NCI-H2107 treated with DMSO at 0.1 percent for 48 hours (cell line): ENCODE measurements around the gene REN.
A peak's percentile ranks its signal among the peaks of the same experiment; 100 is the strongest.

ENCODE experiments used
- DNase-seq: peaks from one replicate; lab custom pipeline; 2025; ENCODE audit not compliant: unreplicated experiment; lab: John Stamatoyannopoulos, UW

The REN gene

DNA sequence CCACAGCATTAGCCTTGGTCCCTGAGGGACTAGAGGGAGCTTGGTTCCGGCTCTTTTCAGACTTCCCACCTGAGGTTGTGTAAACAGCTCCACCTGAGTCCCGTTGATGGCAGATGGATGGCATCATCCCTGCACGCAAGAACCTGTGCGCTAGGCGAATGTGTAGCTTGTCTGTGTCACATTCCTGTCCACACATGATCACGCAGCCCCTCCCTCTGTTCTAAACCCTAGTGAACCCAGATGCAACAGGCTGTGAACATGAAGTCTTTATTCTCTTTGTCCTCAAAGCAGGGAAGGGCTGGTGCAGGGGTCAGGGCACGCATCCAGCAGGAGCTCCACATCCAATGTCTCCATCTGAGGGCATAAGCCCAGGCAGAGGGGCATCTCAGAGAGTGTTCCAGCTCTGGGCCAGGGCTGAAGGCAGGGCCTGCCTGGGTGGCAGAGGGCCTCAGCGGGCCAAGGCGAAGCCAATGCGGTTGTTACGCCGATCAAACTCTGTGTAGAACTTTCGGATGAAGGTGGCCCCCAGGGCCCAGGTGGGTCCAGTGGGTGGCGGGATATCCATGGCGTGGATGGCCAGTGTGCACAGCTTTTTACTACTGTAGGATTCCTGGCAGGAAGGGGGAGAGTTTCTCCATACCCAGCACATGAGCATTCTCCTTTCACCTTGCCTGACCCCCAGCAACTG is 11.4 kb downstream of the REN start:
- peak; percentile 46 for DNase-seq

DNA sequence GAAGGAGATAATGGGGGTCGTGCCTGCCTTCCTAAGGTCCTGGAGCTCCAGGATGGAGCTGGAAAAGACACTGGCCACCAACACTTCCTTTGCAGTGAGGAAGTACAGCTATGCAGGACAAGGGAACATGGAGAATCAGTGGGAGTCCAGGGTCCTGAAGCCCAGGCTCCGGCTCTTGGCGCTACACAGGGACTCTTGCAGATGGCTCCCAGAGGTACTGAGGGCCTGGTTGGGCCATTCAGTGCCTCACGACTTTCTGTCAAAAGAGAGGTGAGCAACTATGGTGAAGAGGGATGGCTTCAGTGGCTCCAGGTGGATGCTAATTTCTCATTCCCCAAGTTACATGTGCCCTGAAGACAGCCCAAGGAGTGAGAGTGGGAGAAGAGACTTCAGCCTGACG is 12.5 kb downstream of the REN start:
- DNase-seq = no peak

DNA sequence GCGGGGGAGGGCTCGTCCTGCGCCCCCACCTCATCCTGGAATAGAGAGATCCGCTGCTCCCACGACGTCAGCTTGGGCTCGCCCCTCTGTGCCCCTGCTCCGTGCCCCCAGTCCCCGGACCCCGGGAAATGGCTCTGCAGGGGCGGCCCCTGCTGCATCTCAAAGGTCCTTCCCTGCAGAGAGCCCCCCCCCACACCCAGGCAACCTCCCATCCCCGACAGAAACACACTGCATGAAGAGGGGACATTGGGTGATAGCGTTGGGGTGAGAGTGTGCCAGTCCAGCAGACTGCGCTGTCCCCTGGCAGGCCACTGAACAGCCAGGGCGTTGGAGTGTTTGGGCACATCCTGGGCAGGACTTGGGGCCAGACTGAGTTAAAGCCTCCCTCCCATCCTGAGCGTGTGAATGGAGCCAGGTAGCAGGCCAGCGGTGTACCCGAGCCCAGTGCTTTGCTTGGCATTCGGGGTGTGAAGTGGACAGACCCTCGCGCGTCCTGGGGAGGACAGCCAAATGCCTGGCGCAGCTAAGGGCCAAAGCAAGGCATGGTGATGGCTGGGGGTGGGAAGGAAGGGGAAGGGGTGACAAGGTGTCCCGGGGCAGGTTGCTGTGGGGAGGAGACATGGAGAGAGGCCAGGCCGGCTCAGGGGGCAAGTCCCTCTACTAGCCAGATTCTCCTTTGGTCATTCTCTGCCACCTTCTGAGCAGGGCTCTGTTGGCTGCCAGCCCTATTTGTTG is 13.7 kb downstream of the REN start:
- no peak for DNase-seq

DNA sequence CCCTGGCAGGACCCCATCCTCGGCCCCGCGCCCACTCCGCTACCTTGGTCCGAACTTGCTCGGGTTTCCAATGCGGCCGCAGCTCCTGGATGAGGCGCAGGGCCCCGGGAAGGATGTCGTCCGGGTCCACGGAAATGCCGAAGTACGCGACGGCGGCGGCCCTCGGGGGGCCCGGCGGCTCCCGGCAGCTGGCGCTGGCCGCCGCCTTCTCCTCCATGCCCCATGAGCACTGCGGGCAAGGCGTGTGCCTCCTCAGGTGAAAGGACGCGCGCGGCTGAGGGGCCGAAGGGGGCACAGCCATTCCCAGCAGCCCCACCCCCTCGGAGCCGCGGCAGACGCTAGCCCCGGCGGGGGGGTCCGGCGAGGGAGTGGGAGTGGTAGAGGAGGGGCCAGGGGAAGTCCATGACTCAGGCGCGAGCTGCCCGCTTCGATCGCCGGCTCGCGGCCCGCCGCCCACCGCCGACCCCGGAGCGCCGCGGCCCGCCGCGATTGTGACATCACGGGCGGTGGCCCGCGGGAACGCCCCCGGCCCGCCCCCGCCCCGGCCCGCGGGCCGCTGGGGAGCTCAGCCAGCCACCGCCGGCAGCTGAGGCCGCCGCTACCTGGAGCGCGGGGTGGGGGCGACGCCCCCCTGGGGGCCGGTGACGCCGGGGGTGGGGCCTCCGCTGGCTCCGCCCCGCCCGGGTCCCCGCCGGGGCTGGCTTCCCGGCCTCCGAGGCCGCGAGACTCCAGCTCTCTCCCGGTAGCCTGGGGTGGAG is 14.4 kb downstream of the REN start, which contains the start of gene ETNK2:
Gene ETNK2, minus strand, starts transcription at position 493 of the 758 bp plus-strand sequence. Its CDS starts 192 bp downstream, at position 301.
- DNase-seq = no peak

DNA sequence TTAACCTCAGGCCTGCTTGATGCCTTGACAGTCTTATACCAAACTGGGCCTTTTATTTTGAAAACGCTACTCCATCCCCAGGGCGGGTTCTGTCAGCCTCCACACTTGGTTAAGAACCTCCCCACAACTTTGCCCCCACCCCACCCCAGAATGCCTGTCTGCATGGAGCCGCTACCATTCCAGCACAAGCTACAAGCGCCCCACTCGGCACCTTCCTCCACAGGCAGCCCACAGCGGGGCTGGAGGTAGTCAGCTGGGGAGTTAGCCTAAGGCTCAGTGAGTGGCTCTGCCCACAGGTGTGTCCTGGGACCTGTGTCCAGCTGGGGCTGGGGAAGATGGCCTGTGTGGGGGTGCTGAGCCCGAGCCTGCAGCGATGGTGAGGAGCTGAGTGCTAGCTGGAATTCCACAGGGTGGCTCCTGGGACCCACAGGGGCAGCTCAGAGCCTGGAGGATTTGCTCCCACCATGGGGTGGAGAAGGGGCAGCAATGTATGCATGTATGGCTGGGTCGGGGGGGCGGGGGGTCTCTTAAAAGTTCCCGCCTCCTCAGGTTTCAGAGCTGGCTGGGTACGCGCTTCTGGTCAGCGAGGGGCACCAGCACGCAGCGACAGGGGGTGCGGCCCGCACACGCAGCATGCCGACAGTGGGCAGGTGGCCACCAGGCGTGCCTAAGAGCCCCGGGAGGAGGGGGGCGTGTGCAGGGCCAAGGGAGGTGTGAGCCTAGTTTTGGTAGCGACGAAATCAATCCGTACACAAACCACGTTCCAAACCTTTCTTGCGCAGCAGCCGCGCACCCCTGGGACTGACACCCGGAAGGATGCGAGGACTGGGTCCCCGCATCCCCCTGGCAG is 15.2 kb downstream of the REN start:
- no peak for DNase-seq

DNA sequence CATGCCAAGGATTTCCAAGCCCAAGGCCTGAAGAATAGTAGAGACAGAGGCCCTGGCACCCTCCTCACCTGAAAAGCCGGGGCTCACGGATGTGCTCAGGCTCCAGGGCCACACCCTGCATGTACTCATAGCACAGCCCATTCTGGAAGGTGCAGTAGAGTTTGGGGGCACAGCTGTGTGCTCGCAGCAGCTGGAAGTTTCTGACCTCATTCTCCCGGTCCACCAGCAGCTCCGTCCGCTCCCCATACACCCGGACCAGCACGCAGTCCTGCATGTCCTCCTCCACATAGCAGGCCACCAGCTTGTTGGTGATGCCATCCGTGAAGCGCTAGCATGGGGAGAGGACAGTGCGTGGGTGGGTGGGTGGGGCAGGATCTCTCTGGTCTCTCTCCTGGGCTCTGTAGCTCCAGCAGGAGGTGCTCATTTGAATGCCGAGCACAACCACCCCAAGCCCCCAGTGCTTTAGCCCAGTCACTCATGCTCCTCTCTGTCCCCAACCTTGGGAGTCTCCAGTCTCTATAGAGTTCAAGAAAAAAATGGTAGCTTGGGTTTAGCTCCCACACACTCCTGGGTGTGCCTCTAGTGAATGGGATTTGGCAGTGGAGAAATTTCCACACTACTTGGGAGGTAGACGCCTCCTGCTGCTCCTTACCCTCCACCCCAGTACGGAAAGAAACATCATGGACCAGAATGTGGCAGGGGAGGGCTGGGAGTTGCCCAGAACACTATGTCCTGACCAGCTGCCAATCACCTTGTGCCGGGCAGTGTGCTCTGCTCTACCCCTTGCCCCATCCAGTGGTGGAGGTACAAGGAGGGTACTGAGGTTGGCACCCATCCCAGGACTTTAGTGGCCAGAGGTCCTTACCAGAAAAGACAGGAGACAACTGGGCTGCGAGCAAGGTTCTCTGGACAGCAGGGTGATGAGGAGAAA is 16.2 kb downstream of the REN start:
- no peak for DNase-seq

DNA sequence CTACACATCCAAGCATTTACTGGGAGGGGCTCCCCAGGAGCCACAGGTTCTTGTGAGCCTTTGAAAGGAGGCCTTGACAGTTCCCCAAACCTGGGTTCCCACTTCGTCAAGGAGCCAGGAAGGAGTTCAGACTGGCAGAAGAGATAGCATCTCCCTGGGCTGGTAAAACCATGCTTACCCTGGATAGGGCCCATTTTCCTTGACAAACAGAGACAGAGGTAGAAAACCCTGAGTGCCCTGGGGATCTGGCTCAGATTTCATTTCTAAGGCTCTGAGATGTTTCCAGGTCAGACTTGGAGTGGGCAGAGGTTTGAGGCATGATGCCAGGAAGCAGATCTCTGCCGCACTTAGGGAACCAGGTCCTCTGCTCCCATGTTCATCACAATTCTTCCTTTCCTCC is 17.0 kb downstream of the REN start:
- DNase-seq = no peak

DNA sequence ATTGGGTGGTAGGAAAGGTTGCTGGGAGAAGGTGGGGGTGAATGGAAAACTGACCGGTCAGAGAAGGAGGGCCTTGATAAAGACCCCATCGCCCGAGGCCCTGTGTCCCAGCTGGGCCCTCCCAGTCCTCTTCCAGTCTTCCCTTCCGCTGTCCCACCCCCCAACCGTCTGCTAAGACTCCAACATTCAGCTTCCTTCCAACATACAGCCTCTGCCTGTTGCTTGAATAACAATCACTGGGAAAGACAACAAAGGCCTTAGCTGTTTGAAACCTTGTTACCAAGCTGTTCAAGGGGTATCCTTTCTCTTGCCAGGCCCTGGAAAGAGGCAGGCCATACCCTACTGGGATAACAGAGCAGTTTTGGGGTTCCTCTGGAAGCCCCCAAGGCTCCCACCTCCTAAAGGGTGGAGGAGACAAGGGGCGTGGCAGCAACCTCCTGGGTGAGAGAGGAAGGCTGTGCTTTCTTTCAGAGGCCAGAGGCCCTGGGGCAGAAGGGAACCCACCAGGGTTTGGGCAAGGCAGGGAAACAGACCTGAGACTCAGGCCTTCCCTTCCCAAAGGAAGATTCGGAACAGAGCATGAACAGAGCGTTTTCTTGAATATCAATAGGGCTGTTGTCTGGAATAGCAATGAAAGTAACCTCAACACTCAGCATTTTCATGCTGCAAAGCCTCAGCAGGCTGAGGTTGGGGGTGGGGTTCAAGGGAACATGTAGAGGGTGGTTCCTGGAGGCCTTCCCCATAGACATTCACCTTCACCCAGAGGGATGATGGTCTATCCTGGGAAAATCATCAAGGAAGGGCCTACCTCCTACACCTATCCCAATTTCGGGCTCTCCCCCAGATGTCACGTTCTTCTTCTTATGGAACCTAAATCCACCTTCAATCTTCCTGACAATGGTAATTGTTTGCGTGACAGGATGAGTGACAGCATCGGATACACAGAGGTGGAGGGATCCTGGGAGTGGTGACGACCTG is 18.4 kb downstream of the REN start:
- no peak for DNase-seq

DNA sequence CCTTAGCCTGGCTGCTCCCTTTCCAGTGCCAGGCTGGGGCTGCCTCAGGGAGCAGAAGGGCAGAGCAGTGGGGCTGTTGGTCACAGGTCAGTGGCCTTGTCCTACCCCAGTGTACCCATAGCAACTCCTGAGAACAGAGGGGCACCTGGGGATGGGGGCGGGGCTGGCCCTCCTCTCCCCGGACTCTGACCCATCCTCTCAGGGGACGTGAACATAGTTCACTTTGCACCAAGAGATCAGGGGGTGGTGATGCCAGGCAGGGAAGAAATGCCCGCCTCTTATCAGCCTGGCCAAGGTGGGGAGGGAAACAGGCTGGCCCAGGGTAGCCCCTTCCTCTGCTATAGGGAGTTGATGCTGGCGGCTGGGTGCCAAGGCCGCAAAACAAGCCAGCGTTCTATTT is 19.2 kb downstream of the REN start:
- no peak for DNase-seq

DNA sequence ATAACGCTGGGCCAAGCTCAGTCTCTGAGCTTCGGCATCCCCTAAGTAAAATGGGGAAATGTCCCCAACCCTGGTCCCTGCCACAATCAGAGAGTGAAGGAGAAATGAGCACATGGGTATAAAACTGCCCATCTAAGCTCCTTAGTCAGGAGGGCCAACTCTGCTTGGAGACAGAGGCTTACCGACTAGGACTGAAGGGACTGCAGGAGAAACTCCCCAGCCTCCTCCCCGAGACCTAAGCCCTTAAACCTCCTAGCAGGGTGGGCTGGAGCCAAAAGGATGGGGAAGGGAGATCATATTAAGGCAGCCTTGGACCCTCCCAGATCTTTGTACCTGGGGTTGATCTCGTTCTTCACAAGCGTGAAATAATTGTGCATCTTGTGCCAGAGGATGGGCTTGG is 19.8 kb downstream of the REN start:
- DNase-seq = no peak

DNA sequence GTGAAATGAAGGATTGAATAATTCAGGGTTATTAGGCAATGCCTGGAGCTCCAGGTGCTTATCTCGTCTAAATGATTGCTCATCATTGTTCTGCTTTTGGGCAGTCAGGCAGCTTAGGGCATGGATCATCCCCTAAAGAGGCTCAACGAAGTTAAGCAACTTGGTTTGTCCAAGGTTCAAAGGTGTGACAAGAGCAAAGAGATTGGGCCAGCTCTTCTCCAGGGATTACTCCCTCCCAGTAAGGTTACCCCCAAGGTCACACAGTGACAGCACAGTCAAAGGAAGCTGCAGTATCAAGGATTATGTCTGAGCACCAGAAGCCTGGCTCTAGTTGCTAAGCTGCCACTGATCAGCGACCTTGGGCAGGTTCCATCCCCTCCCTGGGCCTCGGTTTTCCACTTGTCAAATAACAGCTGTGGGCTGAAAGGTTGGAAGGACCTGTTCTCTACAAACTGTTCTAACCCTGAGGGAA is 21.1 kb downstream of the REN start:
- no peak for DNase-seq

DNA sequence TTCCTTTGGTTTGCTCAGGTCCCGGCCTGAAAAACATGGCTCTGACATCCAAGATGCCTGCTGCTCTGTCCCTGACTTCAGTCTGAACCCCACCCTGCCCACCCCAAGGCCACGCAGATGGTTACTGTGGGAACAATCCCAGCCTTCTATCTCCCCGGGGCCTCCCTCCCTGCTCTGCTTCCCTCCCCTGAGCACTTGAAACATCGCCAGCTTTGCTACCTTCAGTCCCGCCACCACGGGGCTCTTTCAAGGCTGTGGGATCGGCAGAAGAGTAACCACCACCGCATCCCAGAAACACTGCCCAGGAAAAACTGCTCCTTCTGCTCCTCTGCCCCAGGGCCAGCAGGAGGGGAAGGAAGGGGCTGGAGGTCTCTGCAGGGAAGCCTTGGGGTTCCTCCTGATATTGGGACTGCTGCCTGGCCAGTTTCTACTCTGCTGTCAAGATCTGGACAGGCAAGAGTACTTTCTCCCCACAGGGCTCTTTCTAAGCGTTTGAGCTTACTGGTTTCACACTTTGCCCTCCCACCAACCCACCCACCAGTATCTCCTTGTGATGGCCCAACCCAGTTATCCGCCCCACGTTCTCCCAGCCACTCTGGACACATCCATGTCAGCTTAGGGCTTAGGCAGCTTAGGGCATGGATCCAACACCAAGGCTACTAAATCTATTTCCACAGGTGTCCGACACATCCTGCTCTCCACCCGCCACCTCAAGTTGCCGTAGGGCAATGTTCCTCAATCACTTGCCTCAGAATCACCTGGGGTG is 22.7 kb downstream of the REN start:
- no peak for DNase-seq

DNA sequence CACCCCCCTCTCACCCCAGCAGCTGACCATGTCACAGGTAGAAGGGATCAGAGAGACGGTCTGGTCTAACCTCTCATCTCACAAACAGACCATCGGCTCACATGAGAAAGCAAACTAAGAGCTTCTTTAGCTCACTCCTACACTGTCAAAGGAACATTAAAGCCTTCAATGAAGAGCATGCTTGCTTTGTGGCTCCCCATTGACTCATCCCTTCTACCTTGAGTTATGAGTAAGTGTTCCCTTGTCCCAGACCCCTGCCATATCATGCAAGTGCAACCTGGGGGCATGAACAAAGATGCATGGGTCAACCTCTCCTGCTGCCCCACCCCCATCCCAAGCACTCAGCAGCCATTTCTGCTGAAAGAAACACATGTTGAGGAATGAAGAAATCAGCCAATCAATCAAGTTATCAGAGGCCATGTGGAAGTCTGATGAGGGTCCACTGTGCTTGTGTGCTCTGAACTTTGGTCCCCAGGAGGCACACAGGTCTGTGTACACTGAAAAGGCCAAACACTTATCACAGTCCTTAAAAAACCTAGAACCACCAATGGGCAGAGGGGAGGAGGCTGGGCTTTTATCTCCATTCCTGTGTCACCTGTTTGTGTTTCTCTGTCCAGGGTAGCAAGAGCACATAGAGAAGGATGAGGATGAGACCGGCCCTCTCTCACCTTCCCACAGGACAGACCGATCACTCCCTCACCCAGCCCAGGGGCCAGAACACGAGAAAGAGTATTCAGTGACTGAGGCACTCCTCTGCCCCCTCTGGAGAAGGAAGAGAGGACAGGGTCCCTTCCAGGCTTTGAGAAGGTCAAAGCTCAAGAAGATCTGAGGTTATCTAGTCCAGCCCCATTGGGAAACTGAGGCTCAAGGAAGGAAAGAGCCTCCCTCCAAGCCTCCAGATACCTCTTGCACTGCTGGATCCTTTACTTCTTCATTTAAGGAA is 23.8 kb downstream of the REN start:
- DNase-seq = no peak

DNA sequence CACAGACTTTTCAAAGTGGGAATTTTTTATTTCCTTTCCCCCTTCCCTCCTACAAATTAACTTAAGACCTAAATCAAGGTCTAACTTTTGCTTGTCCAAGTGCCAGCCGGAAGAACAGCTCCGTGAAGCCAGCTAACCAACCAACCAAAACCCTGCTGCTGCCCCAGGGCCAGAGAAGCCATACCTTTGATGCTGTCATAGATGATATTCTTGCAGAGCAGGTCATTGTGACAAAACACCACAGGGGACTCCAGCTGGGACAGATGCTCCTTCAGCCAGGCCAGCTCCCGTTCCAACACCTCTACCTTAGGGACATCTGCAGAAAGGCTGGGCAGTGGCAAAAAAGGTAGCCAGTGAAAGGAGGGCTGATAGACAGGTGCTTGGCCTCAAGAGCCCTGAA is 25.0 kb downstream of the REN start:
- DNase-seq = no peak

DNA sequence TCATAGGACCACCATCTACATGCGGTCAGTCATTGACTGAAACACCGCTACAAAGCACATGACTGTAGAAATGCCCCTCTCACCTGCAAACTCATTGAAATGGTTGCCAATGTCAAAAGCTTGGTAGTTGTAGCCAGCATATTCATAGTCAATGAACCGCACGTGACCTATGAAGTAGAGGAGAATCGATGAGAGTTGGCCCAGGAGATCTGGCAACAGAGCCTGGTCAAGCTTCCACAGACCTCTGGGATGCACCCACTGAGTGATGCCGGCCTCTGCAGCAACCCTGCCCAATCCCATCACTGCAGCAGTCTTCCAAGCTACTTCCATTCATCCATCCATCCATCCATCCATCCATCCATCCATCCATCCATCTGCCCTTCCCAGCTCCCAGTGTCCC is 26.2 kb downstream of the REN start:
- no peak for DNase-seq

DNA sequence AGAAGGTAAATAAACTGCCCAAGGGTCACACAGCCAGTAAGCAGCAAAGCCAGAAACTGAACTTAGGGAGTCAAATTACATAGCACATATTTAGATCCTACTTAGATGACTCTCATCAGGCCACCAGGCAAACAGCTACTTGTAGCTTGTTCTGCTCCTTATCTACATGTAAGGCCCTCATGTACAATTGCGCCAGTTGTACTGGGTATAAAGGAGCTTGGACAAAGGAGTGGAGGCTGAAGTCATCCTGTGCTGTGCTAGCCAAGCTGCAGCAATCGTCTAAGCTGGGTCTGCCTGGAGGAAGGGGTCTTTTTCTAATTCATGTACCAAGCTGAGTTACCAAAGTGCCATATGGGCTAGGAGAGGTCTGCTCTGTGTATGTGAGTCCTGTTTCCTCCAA is 27.0 kb downstream of the REN start:
- DNase-seq = no peak

DNA sequence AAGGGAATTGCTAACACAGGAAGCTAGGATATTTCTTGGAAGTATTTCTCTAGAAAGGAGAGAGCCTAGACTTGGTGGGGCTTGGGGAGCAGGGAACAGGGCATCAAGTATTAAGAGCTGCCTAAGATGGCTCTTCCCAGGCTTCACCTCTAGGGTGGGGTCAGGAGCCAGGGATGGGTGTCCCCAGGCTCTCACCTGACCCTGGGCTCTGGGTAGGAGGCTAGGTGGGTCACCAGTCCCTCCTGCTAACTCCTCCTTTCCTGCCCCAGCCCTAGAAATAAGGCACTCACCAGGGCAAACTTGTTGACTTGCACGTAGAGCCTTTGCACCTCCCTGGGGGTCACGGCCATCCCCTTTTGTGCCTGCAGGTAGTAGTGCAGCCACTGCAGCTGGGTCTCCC is 29.3 kb downstream of the REN start:
- DNase-seq = no peak
